Activated T-cell treated with anti-CD3 and anti-CD28 coated beads, Interleukin-2, amount 50 U/mL, for 24 hours (primary cell): Measurements from ENCODE around the gene RASSF3.
A peak's percentile ranks its signal among the peaks of the same experiment; 100 is the strongest.
"Not testable (repeated sequence)": the region's sequence is repeated elsewhere in the genome, so short reads cannot be mapped to it uniquely, and the experiment has no call there.

Source experiments
- DNase-seq: peaks from one replicate; pipeline ENCODE4 v3.0.0-alpha.2; 2020
- H3K27ac Mint-ChIP-seq: 2 replicates; pipeline ENCODE4 v1.8.0; 2020; ENCODE audit warnings: mild to moderate bottlenecking, mixed read lengths
- H3K27me3 Mint-ChIP-seq: 2 replicates; pipeline ENCODE4 v1.8.0; 2020; ENCODE audit warnings: mixed read lengths
- H3K36me3 Mint-ChIP-seq: 2 replicates; pipeline ENCODE4 v1.8.0; 2020; ENCODE audit warnings: low read depth, mixed read lengths
- H3K4me1 Mint-ChIP-seq: 2 replicates; pipeline ENCODE4 v1.8.0; 2020; ENCODE audit warnings: low read depth, mixed read lengths
- H3K4me3 Mint-ChIP-seq: 2 replicates; pipeline ENCODE4 v1.8.0; 2020; ENCODE audit warnings: mild to moderate bottlenecking, moderate library complexity, mixed read lengths
- H3K9me3 Mint-ChIP-seq: 2 replicates; pipeline ENCODE4 v1.8.0; 2020; ENCODE audit warnings: mixed read lengths

Gene RASSF3

DNA sequence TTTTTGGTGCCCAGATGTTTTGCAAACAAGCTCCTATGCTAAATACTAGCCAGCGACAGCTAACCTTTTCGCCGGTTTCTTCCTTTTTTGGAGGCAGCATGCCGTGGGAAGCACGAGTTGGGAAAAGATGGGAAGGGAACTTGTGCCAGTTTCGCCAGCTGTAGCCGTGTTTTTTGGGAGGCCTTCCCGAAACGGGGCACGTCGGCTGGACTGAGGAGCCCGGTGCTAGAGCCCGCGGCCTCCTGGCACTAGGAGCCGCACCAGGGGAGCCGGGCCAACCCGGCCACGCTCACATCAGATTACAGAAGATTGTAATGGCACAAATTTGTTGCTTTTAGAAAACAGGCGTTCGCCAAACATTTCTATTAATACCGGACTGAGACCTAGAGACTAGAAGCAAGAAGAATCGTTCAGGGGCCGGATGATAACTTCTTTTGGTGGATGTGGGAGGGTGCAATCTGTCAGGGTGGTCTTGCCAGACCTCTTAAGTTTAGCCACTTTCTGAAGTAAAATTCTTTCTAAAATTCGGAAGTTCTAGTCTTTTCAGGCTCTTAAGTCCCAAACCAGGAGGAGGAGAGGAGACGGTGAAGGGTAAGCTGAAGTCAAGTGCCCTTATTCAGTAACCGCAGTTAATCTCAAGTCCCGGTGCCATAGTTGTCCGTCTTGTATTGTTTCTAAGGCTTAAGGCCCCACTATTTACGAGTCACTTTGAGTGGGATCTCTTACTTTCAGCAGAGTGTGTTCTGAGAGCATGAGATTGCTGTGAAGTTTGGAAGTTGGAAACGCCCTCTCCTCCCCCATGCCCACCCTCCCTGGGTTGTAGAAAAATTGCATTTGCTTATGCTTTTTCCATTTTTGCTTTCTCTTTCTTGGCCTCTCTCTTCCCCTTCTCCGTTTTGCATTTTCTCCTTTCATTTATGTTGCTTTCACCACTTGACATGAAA is 1.3 kb downstream of the RASSF3 start:
- H3K36me3 Mint-ChIP-seq: peaks cover 58% of the 10 kb centered on the region
- peak overlapping the region; percentile 96 for H3K27ac Mint-ChIP-seq
- no peaks in the 10 kb centered on the region for H3K9me3 Mint-ChIP-seq
- H3K4me3 Mint-ChIP-seq: peak overlapping the region; percentile 96
- H3K4me1 Mint-ChIP-seq: peaks cover 56% of the 10 kb centered on the region
- peak; percentile 37 for DNase-seq
- no peaks in the 10 kb centered on the region for H3K27me3 Mint-ChIP-seq

DNA sequence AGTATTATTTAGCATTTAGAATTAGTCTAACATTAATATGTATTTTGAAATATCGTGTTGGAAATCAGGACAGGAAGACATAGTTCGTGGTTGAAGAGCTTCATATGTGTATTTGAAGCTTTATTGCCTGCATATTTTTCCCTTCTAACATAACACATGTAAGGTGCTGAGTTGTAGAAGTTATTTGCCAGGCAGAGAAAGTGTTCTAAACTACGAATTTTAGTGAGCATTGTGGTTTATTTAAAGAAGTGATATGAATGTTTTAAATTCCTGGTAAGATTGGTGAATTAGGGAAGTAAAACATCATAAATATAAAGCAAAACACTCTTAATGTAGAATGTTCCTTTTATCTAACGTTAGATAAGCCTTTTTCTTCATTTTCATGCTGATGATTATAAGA is 2.5 kb downstream of the RASSF3 start:
- Mint-ChIP-seq H3K9me3 (no peaks in the 10 kb centered on the region), H3K27ac (peak overlapping the region; percentile 96), H3K4me1 (peaks cover 64% of the 10 kb centered on the region), H3K27me3 (no peaks in the 10 kb centered on the region), H3K4me3 (peak overlapping the region; percentile 96), H3K36me3 (peaks cover 70% of the 10 kb centered on the region)
- DNase-seq: no peak

DNA sequence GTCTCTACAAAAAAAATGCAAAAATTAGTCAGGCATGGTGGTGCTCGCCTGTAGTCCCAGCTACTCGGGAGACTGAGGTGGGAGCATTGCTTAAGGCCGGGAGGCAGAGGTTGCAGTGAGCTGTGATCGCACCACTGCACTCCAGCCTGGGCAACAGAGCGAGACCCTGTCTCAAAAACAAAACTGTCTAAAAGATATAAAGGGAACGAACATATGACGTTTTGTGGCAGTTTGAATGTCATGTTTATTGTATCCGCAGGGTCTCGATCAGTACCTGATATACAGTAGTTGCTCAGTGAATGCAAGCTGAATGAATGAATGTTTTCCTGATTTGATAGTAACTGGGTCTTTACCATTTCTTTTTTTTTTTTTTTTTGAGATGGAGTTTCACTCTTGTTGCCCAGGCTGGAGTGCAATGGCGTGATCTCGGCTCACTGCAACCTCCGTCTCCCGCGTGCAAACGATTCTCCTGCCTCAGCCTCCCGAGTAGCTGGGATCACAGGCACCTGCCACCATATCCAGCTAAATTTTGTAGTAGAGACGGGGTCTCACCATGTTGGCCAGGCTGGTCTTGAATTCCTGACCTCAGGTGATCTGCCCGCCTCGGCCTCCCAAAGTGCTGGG is 3.6 kb downstream of the RASSF3 start:
- Mint-ChIP-seq H3K36me3 (peaks cover 73% of the 10 kb centered on the region), H3K4me1 (peaks cover 57% of the 10 kb centered on the region), H3K27ac (peak overlapping the region; percentile 96), H3K4me3 (peak overlapping the region; percentile 96)
- H3K27me3 Mint-ChIP-seq, DNase-seq, H3K9me3 Mint-ChIP-seq: not testable (repeated sequence)

DNA sequence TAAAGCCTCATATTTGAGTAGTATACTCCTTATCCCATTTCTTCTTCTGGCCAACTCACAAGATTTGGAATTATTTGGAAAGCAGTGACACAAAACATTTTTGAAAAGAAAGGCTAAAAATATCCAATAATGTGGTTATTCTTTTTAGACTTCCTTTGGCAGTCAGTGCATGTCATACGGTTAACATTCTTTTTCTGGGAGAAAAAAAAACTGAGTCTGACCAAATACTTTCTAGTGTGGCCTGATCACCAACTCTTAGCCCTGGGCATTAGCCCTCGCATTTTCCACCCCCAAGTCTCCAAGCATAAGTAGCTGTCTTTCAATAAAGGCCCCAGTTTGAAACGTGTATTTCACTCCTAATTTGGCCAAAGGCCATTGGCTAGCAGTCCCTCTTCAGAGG is 5.9 kb downstream of the RASSF3 start:
- H3K4me3 Mint-ChIP-seq: no peak overlapping the region

DNA sequence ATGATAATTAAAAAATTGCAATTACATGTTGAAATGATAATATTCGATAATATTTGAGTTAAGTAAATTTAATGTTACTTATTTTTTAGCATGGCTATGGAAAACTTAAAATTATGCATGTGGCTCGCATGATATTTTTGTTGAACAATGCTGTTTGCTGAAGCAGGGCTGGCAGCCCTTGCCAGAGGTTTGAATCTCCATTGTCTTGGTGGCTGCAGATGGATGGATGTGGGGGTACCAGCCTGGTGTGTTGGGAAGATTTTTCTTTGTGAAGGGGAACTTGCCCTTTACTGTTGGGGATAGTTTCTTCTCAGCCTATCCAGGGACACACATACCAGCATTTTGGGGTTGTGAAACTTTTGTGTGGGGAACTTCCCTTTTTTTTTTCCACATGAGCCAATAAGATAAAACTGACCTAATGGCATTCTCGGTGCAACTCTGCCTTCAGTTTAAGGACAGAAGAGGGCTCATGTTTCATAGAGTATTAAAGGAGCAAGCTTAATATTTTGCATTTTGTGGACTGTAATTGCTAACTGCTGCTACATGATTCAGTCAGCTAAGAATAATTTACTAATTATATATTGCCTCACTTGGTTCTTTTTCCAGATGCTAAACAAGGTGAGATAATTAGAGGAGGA is 8.8 kb downstream of the RASSF3 start:
- no peaks in the 10 kb centered on the region for H3K9me3 Mint-ChIP-seq
- H3K27ac Mint-ChIP-seq: peak overlapping the region; percentile 80
- peaks cover 60% of the 10 kb centered on the region for H3K36me3 Mint-ChIP-seq
- H3K4me3 Mint-ChIP-seq: no peak overlapping the region
- DNase-seq: no peak
- H3K27me3 Mint-ChIP-seq: no peaks in the 10 kb centered on the region
- peaks cover 73% of the 10 kb centered on the region for H3K4me1 Mint-ChIP-seq

More for the DNA sequence above, 5.9 kb downstream of the RASSF3 start:
- Mint-ChIP-seq H3K4me1 (peaks cover 71% of the 10 kb centered on the region), H3K9me3 (no peaks in the 10 kb centered on the region), H3K27me3 (no peaks in the 10 kb centered on the region), H3K36me3 (peaks cover 75% of the 10 kb centered on the region), H3K27ac (peak overlapping the region; percentile 74)
- no peak for DNase-seq

DNA sequence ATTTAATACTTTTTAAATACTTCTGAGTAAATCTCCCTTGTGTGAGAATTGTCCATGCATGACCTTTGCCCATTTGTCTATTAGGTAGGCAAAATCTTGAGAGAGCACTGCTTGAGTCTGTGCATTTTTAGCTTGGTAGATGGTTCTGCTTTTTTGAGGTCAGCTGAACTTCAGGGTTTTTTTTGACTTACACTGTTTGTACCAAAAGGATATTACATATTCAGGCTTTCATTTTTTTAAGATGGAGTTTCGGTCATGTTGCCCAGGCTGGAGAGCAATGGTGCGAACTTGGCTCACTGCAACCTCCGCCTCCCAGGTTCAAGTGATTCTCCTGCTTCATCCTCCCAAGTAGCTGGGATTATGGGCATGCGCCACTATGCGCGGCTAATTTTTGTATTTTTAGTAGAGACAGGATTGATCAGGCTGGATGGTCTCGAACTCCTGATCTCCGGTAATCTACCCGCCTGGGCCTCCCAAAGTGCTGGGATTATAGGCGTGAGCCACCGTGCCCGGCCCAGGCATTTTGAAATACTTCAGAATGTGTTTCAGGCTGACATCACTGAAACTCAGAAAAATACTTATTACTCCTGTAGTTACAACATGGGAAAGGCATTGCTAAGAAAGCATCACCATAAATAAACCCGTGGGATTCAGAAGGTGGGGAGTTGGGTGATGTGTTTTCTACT is 11.1 kb downstream of the RASSF3 start:
- Mint-ChIP-seq H3K4me1 (peaks cover 72% of the 10 kb centered on the region), H3K36me3 (peaks cover 41% of the 10 kb centered on the region), H3K27me3 (no peaks in the 10 kb centered on the region), H3K4me3 (no peak overlapping the region), H3K27ac (peak overlapping the region; percentile 53), H3K9me3 (no peaks in the 10 kb centered on the region)
- DNase-seq: no peak

DNA sequence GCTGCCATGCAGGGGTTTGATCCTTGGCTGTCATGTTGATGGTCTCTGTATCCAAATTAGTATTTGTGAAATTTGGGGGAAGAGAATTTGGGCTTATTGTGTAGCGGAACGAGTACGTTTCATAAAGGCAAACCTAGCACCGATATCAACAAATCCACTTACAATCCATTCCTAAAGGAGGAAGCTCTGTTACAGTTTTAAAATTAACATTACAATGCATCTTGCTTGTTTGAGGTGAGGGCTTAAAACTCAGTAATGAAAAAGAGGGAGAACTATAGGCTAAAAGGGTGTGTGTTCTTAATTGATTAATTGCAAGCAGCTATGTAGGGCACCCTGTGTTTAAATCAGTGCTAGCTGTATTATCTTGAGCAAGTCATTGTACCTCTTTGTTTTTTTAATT is 13.7 kb downstream of the RASSF3 start:
- peaks cover 31% of the 10 kb centered on the region for H3K36me3 Mint-ChIP-seq
- no peaks in the 10 kb centered on the region for H3K9me3 Mint-ChIP-seq
- DNase-seq: no peak
- H3K27me3 Mint-ChIP-seq: no peaks in the 10 kb centered on the region
- peak overlapping the region; percentile 74 for H3K27ac Mint-ChIP-seq
- H3K4me3 Mint-ChIP-seq: no peak overlapping the region
- peaks cover 80% of the 10 kb centered on the region for H3K4me1 Mint-ChIP-seq

DNA sequence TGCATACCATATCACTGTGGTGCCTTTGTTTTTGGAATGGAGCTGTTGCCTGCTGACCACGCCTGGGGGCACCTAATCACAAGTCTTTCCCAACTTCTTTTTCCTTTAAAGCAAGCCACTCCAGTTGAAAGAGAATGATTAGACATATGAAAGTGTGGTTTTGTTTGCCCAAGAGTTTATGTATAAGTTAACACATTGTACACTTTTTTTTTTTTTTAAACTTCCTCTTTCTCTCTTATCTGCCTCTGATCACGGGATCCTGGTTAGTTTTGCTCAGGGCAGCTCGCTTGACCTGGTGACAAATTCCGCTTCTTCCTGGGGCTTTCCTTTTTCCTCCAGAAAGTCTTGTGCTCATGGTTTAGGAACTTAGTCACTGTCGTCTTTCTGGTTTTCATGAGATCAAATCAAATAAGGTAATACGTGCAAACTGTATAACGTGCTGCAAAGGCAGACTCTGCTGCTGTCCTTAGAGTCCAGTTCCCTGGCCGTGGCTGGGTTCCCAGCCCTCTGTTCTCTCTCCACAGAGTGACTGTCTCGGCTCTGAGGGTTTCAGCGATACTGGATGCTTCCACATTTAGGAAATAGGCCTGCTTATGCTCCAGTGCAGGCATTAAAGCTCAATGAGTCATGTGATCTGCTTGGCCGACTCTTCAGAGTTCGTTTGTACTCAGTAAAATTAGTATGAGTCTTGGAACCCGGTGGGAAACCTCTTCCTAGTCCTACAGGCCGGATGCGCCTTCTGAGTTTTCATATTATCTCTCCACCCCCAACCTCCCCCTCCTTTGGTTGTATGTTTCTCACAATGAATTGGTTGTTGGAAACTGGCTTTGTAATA is 15.2 kb downstream of the RASSF3 start:
- H3K9me3 Mint-ChIP-seq: no peaks in the 10 kb centered on the region
- peak overlapping the region; percentile 72 for H3K4me3 Mint-ChIP-seq
- H3K27ac Mint-ChIP-seq: peak overlapping the region; percentile 97
- peaks cover 35% of the 10 kb centered on the region for H3K36me3 Mint-ChIP-seq
- no peaks in the 10 kb centered on the region for H3K27me3 Mint-ChIP-seq
- peaks cover 75% of the 10 kb centered on the region for H3K4me1 Mint-ChIP-seq
- peak; percentile 64 for DNase-seq

DNA sequence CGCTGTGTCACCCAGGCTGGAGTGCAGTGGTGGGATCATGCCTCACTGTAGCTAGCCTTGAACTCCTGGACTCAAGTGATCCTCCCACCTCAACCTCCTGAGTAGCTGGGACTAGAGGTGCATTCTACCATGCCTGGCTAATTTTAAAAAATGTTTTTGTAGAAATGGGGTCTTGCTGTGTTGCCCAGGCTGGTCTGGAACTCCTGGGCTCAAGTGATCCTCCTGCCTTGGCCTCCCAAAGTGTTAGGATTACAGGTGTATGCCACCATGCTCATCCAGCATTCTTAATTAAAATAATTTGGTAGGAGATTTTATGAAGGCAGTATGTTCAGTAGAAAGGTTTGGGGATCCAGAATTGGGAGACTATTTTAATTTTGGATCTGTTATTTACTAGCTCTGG is 16.3 kb downstream of the RASSF3 start:
- H3K36me3 Mint-ChIP-seq: peaks cover 42% of the 10 kb centered on the region
- H3K9me3 Mint-ChIP-seq, DNase-seq, H3K4me3 Mint-ChIP-seq, H3K27me3 Mint-ChIP-seq: not testable (repeated sequence)
- peaks cover 79% of the 10 kb centered on the region for H3K4me1 Mint-ChIP-seq
- peak overlapping the region; percentile 10 for H3K27ac Mint-ChIP-seq

DNA sequence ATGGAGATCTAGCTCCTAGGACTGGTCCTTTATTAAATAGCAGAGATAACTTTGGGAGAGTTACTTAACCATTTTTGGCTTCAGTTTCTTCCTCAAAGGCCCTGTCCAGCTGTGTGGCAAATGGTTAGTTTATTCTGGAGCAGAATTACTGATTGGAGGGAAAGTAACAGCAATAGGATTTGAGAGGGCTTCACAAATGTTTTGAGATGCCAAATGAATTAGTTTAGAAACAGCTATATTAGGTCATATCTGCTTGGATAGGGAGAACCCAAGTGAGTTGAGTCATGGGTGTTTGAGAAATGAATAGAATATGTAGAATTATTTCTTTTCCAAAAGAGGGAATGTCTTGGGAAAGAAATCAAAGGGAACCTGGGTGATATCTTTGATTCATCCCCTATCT is 17.5 kb downstream of the RASSF3 start:
- no peak for DNase-seq
- Mint-ChIP-seq H3K9me3 (no peaks in the 10 kb centered on the region), H3K36me3 (peaks cover 49% of the 10 kb centered on the region), H3K27ac (peak overlapping the region; percentile 69), H3K4me1 (peaks cover 82% of the 10 kb centered on the region), H3K4me3 (no peak overlapping the region), H3K27me3 (no peaks in the 10 kb centered on the region)

DNA sequence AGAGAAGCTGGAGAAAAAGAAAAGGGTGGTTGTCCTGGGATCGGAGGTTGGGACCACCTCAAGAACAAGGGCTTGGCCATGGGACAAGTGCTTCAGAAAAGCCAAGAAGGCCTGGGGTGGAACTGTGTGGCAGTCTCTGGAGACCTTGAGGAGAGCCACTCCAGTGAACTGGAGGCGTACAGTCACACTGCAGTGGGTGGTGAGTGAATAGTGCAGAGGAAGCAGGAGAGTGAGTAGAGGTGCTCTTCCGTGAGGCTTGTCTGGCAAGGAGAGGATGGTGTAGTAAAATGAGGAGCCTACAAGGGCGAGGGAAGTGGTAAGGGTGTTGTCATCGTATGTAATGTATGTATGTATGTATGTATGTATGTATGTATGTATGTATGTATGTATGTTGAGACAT is 20.9 kb downstream of the RASSF3 start:
- Mint-ChIP-seq H3K27me3 (no peaks in the 10 kb centered on the region), H3K36me3 (peaks cover 74% of the 10 kb centered on the region), H3K4me1 (peaks cover 85% of the 10 kb centered on the region), H3K4me3 (no peak overlapping the region), H3K9me3 (peaks cover 3% of the 10 kb centered on the region), H3K27ac (peak overlapping the region; percentile 81)
- DNase-seq: no peak

DNA sequence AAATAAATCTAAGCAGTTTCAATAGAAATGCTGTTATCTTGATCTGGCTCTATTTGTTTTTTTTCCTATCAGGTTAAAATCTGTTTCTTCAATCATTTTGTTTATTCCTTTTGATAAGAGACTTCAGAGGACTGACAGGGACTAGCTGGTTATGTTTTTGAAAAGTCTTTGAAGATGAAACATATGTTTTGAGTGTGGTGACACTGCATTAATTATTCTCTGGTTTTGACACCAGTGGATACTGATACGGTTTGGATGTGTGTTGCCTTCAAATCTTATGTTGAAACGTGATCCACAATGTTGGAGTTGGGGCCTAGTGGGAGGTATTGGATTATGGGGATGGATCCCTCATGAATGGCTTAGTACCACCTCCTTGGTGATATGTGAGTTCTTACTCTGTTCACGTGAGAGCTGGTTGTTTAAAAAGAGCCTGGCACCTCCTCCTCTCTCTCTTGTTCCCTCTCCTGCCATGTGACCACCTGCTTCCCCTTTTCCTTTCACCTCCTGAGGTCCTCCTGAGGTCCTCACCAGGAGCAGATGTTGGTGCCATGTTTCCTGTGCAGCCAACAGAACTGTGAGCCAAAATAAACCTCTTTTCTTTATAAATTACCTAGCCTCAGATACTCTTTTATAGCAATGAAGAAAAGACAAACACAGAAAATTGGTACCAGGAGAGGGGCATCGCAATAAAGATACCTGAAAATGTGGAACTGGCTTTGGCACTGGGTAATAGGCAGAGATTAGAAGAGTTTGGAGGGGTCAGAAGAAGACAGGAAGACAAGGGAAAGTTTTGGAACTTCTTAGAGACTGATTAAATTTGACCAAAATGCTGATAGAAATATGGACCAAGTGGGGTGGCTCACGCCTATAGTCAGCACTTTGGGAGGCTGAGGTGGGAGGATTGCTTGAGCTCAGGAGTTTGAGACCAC is 23.0 kb downstream of the RASSF3 start:
- Mint-ChIP-seq H3K4me3 (no peak overlapping the region), H3K27ac (peak overlapping the region; percentile 71), H3K36me3 (peaks cover 75% of the 10 kb centered on the region), H3K27me3 (no peaks in the 10 kb centered on the region), H3K4me1 (peaks cover 78% of the 10 kb centered on the region), H3K9me3 (peaks cover 3% of the 10 kb centered on the region)
- no peak for DNase-seq

DNA sequence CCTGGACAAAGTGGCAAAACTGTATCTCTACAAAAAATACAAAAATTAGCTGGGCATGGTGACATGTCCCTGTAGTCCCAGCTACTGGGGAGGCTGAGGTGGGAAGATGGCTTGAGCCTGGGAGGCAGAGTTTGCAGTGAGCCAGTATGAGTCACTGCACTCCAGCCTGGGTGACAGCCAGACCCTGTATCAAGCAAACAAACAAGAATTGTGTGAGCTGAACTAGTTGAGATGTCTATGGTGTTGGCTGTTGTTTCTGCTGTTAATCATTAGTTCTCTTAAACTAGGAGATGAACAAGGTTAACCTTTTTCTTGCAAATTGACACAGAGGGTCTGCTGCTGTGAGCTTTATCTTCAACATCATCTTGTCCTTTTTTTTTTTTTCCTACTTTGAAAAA is 23.6 kb downstream of the RASSF3 start:
- Mint-ChIP-seq H3K4me1 (peaks cover 81% of the 10 kb centered on the region), H3K27ac (peak overlapping the region; percentile 71), H3K4me3 (no peak overlapping the region), H3K9me3 (peaks cover 6% of the 10 kb centered on the region), H3K36me3 (peaks cover 79% of the 10 kb centered on the region), H3K27me3 (no peaks in the 10 kb centered on the region)
- DNase-seq: no peak
